ENCODE results near the gene ARAF. TPM values are rescaled to one million over a fixed set of nuclear protein-coding genes. Genes with fewer than 3 reads are reported as not detected.

Gene ARAF
- total and polyA plus RNA-seq, 2 of the 8 experiments (the other 6 are each of a cell fraction or from before 2014, with no cell fraction given): 39.0 to 45.2 TPM

GRCh38 chrX:47597222-47597621, 36.2 kb downstream of the ARAF start:
- POLR2A ChIA-PET (ENCODE audit: partially characterized antibody): no interaction called here
- FAIRE-seq (no peak), DNase-seq (ENCODE audit: low read depth in 1 of 2, low spot score in 2 of 2) (no peak)
- Histone ChIP-seq H3K56ac (replicated peaks; ENCODE audit: insufficient read length, low read depth, low read length) (no peak overlapping the region), H3K18ac (ENCODE audit: extremely low read depth, low read length) (no peak overlapping the region), H2BK15ac (ENCODE audit: low read length) (no peak overlapping the region), H2BK12ac (ENCODE audit: low read depth, low read length) (no peak overlapping the region), H3K79me1 (ENCODE audit: low read depth, low read length) (no peaks in the 10 kb centered on the region), H2BK20ac (ENCODE audit: low read length) (no peak overlapping the region), H3K4me1 (replicated peaks in 1 of 4; ENCODE audit: control insufficient read depth in 3 of 4, insufficient read depth in 4 of 4, low read length in 3 of 4) (no peaks in the 10 kb centered on the region), H2AFZ (ENCODE audit: low read length) (no peak overlapping the region), H3K23ac (ENCODE audit: insufficient read length) (no peak overlapping the region), H3K14ac (ENCODE audit: insufficient read length) (no peak overlapping the region), H3K79me2 (ENCODE audit: control insufficient read depth in 1 of 2, insufficient read depth in 2 of 2, low read length in 2 of 2) (no peaks in the 10 kb centered on the region), H2AK5ac (ENCODE audit: low read depth, low read length) (no peak overlapping the region), H4K8ac (ENCODE audit: extremely low read depth, insufficient read depth, low read length) (no peak overlapping the region), H2BK120ac (replicated peaks; ENCODE audit: low read depth, low read length) (no peak overlapping the region), H3K27ac (ENCODE audit: low read depth, low read length) (no peak overlapping the region), H4K91ac (replicated peaks; ENCODE audit: insufficient read length, low read length) (no peak overlapping the region), H4K5ac (ENCODE audit: insufficient read length, low read depth, low read length) (no peak overlapping the region), H3K27me3 (replicated peaks in 1 of 4; ENCODE audit: control insufficient read depth in 3 of 4, extremely low read depth in 1 of 4, insufficient read depth in 3 of 4, low read length in 3 of 4) (no peaks in the 10 kb centered on the region), H3K4me3 (ENCODE audit: extremely low read depth in 1 of 4, insufficient read depth in 2 of 4, low read depth in 3 of 4, low read length in 4 of 4) (no peak overlapping the region), H3K9ac (replicated peaks in 1 of 4; ENCODE audit: extremely low read depth in 1 of 4, low read depth in 3 of 4, low read length in 3 of 4) (no peak overlapping the region), H2BK5ac (ENCODE audit: low read depth, low read length) (no peak overlapping the region), H3K23me2 (ENCODE audit: low read depth, low read length) (no peaks in the 10 kb centered on the region), H3K36me3 (ENCODE audit: control insufficient read depth in 2 of 4, insufficient read depth in 4 of 4, low read length in 3 of 4) (no peaks in the 10 kb centered on the region), H4K20me1 (replicated peaks in 1 of 2; ENCODE audit: control insufficient read depth in 1 of 2, insufficient read depth in 2 of 2, low read length in 2 of 2) (no peaks in the 10 kb centered on the region), H3K4me2 (ENCODE audit: insufficient read depth in 1 of 2, low read depth in 2 of 2, low read length in 2 of 2) (no peak overlapping the region), H3K4ac (replicated peaks; ENCODE audit: insufficient read length, low read depth, low read length) (no peak overlapping the region), H3K9me3 (ENCODE audit: insufficient read depth in 2 of 2, low read depth in 1 of 2, low read length in 1 of 2) (no peaks in the 10 kb centered on the region)
- WGBS, 2 experiments (ENCODE audit: extremely low coverage in 1 of 2, insufficient coverage in 1 of 2, insufficient read length in 1 of 2, insufficient replicate concordance in 2 of 2, low coverage in 1 of 2, low lambda C conversion rate in 2 of 2, missing lambda C conversion rate in 1 of 2): 80% methylated on average over 1 of the region's 3 CpGs; no CpG with 5 or more reads in 1 of the 2 experiments
- CTCF ChIA-PET (ENCODE audit: partially characterized antibody): no interaction called here
- TF ChIP-seq RAD21 (IDR thresholded peaks at IDR 0.05 in 1 of 2, conservative IDR thresholded peaks at IDR 0.05 in 1 of 2; ENCODE audit: low read depth in 2 of 2, low read length in 2 of 2): no peak
- no peak for TF ChIP-seq E2F6 (IDR thresholded peaks at IDR 0.05)
- no peak for TF ChIP-seq MAX (IDR thresholded peaks at IDR 0.05)
- no peak for TF ChIP-seq RFX5 (IDR thresholded peaks at IDR 0.05; ENCODE audit: borderline replicate concordance, low read depth, low read length)
- TF ChIP-seq EZH2 (IDR thresholded peaks at IDR 0.05; ENCODE audit: low read depth, low read length, severe bottlenecking): no peak
- TF ChIP-seq NRF1 (IDR thresholded peaks at IDR 0.05; ENCODE audit: low read depth, low read length): no peak
- no peak for TF ChIP-seq CTCF (IDR thresholded peaks at IDR 0.05; ENCODE audit: control extremely low read depth in 1 of 3, insufficient read depth in 1 of 3, low read depth in 1 of 3, low read length in 3 of 3)
- no peak for TF ChIP-seq SIX5 (IDR thresholded peaks at IDR 0.05; ENCODE audit: low read depth, low read length)
- no peak for TF ChIP-seq ZNF274 (IDR thresholded peaks at IDR 0.05; ENCODE audit: borderline replicate concordance, extremely low read depth, low read length)
- TF ChIP-seq EP300 (IDR thresholded peaks at IDR 0.05; ENCODE audit: borderline replicate concordance in 1 of 2, low read depth in 2 of 2, low read length in 2 of 2): no peak

Measured in H1 (cell line).